Heart right ventricle (tissue), 16 donors: Measurements from ENCODE around the gene PAX9. TPM values are rescaled to one million over a fixed set of nuclear protein-coding genes. Genes with fewer than 3 reads are reported as not detected.

Experiments
- ATAC-seq, 8 donors: fragments of 200-7000 bp; cut with Tn5 transposase; one replicate each; pipeline ENCODE4 v1.9.1; 2020; ENCODE audit warnings: mild to moderate bottlenecking in 8 of 8, moderate library complexity in 8 of 8, moderate number of reproducible peaks in 1 of 8
- DNase-seq, 2 donors: peaks; one replicate each; pipeline ENCODE4 v3.0.0-alpha.2; 2020
- H3K27ac ChIP-seq, 10 donors: fragments of 200-600 bp; sonication (generic) in 2 of 10; one replicate each; pipeline versions ENCODE4 v1.5.0 to v1.8.0; 2020 to 2022; ENCODE audit warnings: mild to moderate bottlenecking in 3 of 10
- H3K27me3 ChIP-seq, 7 donors: fragments of 200-600 bp; one replicate each; pipeline ENCODE4 v1.8.0; 2021 to 2022; ENCODE audit warnings: mild to moderate bottlenecking in 2 of 7
- H3K36me3 ChIP-seq, 9 donors: fragments of 200-600 bp; sonication (generic) in 1 of 9; one replicate each; pipeline versions ENCODE4 v1.5.0 to v1.8.0; 2020 to 2022; ENCODE audit warnings: mild to moderate bottlenecking in 2 of 9
- H3K4me1 ChIP-seq, 9 donors: fragments of 200-600 bp; sonication (generic) in 1 of 9; one replicate each; pipeline versions ENCODE4 v1.5.0 to v1.8.0; 2020 to 2022; ENCODE audit warnings: mild to moderate bottlenecking in 4 of 9
- H3K4me3 ChIP-seq, 10 donors: fragments of 200-600 bp; sonication (generic) in 2 of 10; one replicate each; pipeline versions ENCODE4 v1.5.0 to v1.8.0; 2020 to 2022; ENCODE audit warnings: mild to moderate bottlenecking in 7 of 10, moderate library complexity in 2 of 10
- H3K9me3 ChIP-seq, 11 donors: fragments of 200-600 bp in 10 of 11; sonication (generic) in 2 of 11; one replicate each; pipeline versions ENCODE4 v1.5.0 to v1.8.0; 2013 to 2022; ENCODE audit warnings: mild to moderate bottlenecking in 2 of 11, control low read depth in 1 of 11, moderate library complexity in 1 of 11
- WGBS, 2 donors: extraction: QIAGEN DNeasy Blood & Tissue Kit; methylation state at CpG; one replicate each; pipeline ENCODE4 v1.1.7; 2013; ENCODE audit warnings: inconsistent platforms in 1 of 2; 5-methylcytosine and 5-hydroxymethylcytosine counted together
- intact Hi-C, 10 donors: fragments of 100-400 bp; cut with DNase I; formaldehyde crosslinking; loops; one replicate each; pipeline versions ENCODE4 v1.11.1 to v1.14.2; 2022
- polyA plus RNA-seq, 2 donors: library from polyadenylated mRNA; stranded (reverse); fragments of 200-250 nt; gene quantifications; one replicate each; pipeline ENCODE4 v1.2.3, GENCODE V29; 2013
- total RNA-seq, 10 donors: library from RNA; stranded (reverse); fragmentation: NEBNext Ultra II Directional in 3 of 10; extraction: Animal tissue kit (Norgen Biotek cat#: 25700) in 3 of 10; gene quantifications; one replicate each; pipeline versions ENCODE4 v1.2.1 to v1.2.4, GENCODE V29; 2021 to 2023
- TF ChIP-seq, protein P1 (sequence below), 9 donors: fragments of 200-600 bp; sonication (generic) in 2 of 9; IDR thresholded peaks; one replicate each; pipeline versions ENCODE4 v1.5.0 to v1.8.0; 2021 to 2022; ENCODE audit warnings: antibody characterized with exemption in 9 of 9, mild to moderate bottlenecking in 5 of 9, moderate library complexity in 1 of 9
- donor health status: Arrhythmogenic right ventricular cardiomyopathy.
- donor health status: ischemic (EF 13 %, LVEDD 7.1; RV severe dilation, severe dysfunction).
- donor health status: healthy with polysubstance abuse.
- donor health status: DM: no; HTN: yes; CAD: no.
- donor health status: DM: no; HTN: no; CAD: no.
- donor health status: ischemic (EF 25% LVEDD 6.9; RV normal size, moderate dysfunction).
- donor health status: ischemic (EF 25% LVEDD 5.7; RV mildly dilated, moderate dysfunction).
- donor health status: healthy.
- donor health status: DM: yes; HTN: yes; CAD: no.
- donor health status: Ischemic cardiomyopathy.
- donor health status: ischemic (EF 35%, LVEDD 5.7; RV mildly dilated, moderate dysfunction).
- donor health status: nonischemic (EF 11% LVEDD 7.7; RV severe dilation, severe dysfunction).
- donor health status: DM: yes; HTN: yes; CAD: no.
- donor health status: PGD.
- donor health status: ischemic (EF 29% LVEDD 5.4; RV normal size, mild dysfunction).
- donor health status: nonischemic (EF 23%, LVEDD 6.1; RV moderate dilation, normal function).

Gene PAX9
- total and polyA plus RNA-seq, 12 donors, result 0.01 TPM; not detected in 11

DNA sequence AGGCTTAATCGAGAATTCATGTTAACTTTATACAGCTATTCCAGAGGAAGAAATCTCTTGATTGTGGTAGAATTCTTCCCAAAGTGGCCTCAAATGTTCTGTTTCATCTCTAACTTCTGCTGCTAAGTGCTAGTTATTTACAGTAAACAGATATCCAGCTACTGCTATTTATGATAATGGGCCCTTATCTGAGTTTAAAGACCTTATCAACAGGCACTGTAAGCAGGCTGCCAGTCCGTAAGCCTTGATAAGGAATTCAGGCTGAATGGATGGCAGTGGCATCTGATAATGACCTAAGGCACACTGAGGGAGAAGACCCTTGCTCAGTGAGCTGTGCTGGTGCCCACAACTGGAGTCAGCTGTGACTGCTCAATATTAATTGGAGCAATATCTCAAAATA lies 59.0 kb downstream of the PAX9 start:
- Histone ChIP-seq H3K36me3 (no peaks in the 10 kb centered on the region), H3K27ac (no peak overlapping the region), H3K4me1 (no peaks in the 10 kb centered on the region), H3K27me3 (peaks cover 0 to 4% (median 0%) of the 10 kb centered on the region in 7 donors), H3K4me3 (no peak overlapping the region), H3K9me3 (no peaks in the 10 kb centered on the region)
- TF ChIP-seq, protein P1, sequence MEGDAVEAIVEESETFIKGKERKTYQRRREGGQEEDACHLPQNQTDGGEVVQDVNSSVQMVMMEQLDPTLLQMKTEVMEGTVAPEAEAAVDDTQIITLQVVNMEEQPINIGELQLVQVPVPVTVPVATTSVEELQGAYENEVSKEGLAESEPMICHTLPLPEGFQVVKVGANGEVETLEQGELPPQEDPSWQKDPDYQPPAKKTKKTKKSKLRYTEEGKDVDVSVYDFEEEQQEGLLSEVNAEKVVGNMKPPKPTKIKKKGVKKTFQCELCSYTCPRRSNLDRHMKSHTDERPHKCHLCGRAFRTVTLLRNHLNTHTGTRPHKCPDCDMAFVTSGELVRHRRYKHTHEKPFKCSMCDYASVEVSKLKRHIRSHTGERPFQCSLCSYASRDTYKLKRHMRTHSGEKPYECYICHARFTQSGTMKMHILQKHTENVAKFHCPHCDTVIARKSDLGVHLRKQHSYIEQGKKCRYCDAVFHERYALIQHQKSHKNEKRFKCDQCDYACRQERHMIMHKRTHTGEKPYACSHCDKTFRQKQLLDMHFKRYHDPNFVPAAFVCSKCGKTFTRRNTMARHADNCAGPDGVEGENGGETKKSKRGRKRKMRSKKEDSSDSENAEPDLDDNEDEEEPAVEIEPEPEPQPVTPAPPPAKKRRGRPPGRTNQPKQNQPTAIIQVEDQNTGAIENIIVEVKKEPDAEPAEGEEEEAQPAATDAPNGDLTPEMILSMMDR (IDR thresholded peaks at IDR 0.05), result no peak
- intact Hi-C loops, result no loop called here
- ATAC-seq (no peak), DNase-seq (no peak)
- 52 to 58% methylated on average over 2 of the region's 2 CpGs for WGBS, 2 donors

DNA sequence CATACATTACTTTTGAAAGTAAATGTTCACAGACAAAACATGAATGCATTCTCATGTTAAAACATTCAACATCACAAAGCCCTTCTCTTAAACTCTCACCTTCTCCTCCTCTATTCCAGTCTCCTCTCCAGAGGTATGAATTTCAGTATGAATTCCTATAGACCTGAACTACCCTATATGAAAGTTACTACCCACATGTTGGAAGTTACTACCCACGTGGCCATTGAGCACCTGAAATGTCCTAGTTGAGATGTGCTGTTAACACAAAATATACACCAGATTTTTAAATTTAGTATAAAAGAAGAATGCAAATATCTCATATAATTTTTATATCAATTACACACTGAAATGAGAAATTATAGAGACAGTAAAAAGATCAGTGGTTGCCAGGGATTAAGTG lies 60.2 kb downstream of the PAX9 start:
- Histone ChIP-seq H3K4me3 (no peak overlapping the region), H3K36me3 (no peaks in the 10 kb centered on the region), H3K27me3 (peaks cover 0 to 4% (median 0%) of the 10 kb centered on the region in 7 donors), H3K27ac (no peak overlapping the region), H3K4me1 (no peaks in the 10 kb centered on the region), H3K9me3 (no peaks in the 10 kb centered on the region)
- 66 to 67% methylated on average over 1 of the region's 1 CpG for WGBS, 2 donors
- no peak for ATAC-seq
- no peak for DNase-seq
- TF ChIP-seq, protein P1 (IDR thresholded peaks at IDR 0.05), result no peak
- intact Hi-C loops, result no loop called here

DNA sequence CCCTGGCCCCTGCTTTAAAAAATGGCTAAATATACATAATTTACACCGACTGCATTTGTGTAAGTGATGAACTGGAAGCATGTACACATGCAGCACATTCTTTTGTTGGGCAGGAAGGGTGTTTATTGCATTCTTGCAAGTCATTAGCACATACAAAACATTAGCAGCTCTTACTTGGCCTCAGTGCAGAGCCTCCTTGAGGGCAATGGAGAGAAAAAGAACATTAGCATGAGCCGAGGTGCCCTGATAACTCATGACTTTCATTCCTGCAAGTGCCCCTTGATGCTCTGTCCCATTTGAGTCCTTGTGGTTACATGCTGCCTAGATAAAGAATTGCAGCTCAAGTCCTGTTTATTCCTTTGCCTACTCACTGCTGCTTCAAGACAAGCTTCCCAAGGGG lies 61.9 kb downstream of the PAX9 start:
- Histone ChIP-seq H3K36me3 (no peaks in the 10 kb centered on the region), H3K4me1 (no peaks in the 10 kb centered on the region), H3K9me3 (no peaks in the 10 kb centered on the region), H3K27me3 (peaks cover 0 to 4% (median 0%) of the 10 kb centered on the region in 7 donors), H3K4me3 (no peak overlapping the region), H3K27ac (no peak overlapping the region)
- intact Hi-C loops, result no loop called here
- TF ChIP-seq, protein P1 (IDR thresholded peaks at IDR 0.05), result no peak
- WGBS, 2 donors, result 36 to 42% methylated on average over 2 of the region's 2 CpGs
- ATAC-seq (no peak), DNase-seq (no peak)

DNA sequence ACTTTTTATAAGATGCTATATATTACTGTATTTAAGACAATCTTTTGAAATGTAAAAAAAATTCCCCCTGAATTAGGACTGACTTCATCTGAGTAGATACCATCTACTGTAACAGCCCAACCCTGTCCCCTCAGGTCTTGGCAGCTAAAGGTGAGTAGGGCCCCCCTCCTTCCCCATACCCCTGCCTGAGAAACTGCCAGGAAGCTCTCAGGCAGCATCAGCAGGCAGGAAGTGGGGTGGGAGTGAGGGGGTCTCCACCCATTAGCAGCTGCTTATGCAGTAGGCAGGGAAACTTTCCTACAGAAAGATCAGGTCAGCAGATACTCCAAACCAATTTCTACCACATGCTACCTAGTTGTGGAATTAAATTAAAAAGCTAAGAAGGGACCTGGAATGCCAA lies 62.5 kb downstream of the PAX9 start:
- peaks cover 0 to 4% (median 0%) of the 10 kb centered on the region in 7 donors for H3K27me3 ChIP-seq
- DNase-seq (no peak), ATAC-seq (no peak)
- TF ChIP-seq, protein P1 (IDR thresholded peaks at IDR 0.05), result no peak
- no peaks in the 10 kb centered on the region for H3K4me1 ChIP-seq
- H3K27ac ChIP-seq, result no peak overlapping the region
- H3K4me3 ChIP-seq, result no peak overlapping the region
- no peaks in the 10 kb centered on the region for H3K9me3 ChIP-seq
- no peaks in the 10 kb centered on the region for H3K36me3 ChIP-seq
- intact Hi-C loops, result no loop called here
